K562 (cell line): ENCODE results near the gene TRIM40. TPM values are rescaled to one million over a fixed set of nuclear protein-coding genes. Genes with fewer than 3 reads are reported as not detected.
A peak's percentile ranks its signal among the peaks of the same experiment; 100 is the strongest.

ENCODE experiments used
- CBFB ChIP-seq: sonication (generic); formaldehyde crosslinking; IDR thresholded peaks from 2 replicates; pipeline ENCODE4 v1.4.0; 2020; ENCODE audit warnings: mild to moderate bottlenecking, missing genetic modification reagents
- EGR1 ChIP-seq: fragments of 450-650 bp; conservative IDR thresholded peaks from 2 replicates; pipeline ENCODE4 v1.6.1; 2017; ENCODE audit warnings: mild to moderate bottlenecking
- EZH2 ChIP-seq: IDR thresholded peaks from 2 replicates; pipeline ENCODE4 v1.6.1; 2012; ENCODE audit warnings: low read depth, mild to moderate bottlenecking, inconsistent platforms, low read length, borderline replicate concordance
- FIP1L1 ChIP-seq: fragments of 200-400 bp; formaldehyde crosslinking; IDR thresholded peaks from 2 replicates; pipeline ENCODE4 v1.6.1; 2018; ENCODE audit warnings: mild to moderate bottlenecking, low read depth, low read length; ENCODE audit not compliant: poor library complexity, severe bottlenecking
- HLTF ChIP-seq: fragments of 450-650 bp; IDR thresholded peaks from 2 replicates; pipeline ENCODE4 v1.6.1; 2016
- HNRNPH1 ChIP-seq: fragments of 200-400 bp; formaldehyde crosslinking; optimal IDR thresholded peaks from 2 replicates; pipeline ENCODE3; 2017; ENCODE audit warnings: low read depth, mild to moderate bottlenecking, low read length, moderate library complexity
- KLF6 ChIP-seq: fragments of 250-450 bp; sonication (Bioruptor Pico); IDR thresholded peaks from 2 replicates; pipeline ENCODE4 v1.4.0; 2020; ENCODE audit warnings: mild to moderate bottlenecking, moderate library complexity, borderline replicate concordance
- L3MBTL2 ChIP-seq: fragments of 450-650 bp; IDR thresholded peaks from 2 replicates; pipeline ENCODE4 v1.6.1; 2016; ENCODE audit warnings: mild to moderate bottlenecking, moderate library complexity
- MAFK ChIP-seq: IDR thresholded peaks from 2 replicates; pipeline ENCODE4 v1.6.1; 2011; ENCODE audit warnings: low read length, improper control_type of control experiment
- MCM3 ChIP-seq: fragments of 450-650 bp; IDR thresholded peaks from 2 replicates; pipeline ENCODE4 v1.6.1; 2016
- MECOM ChIP-seq: fragments of 250-450 bp; sonication (Bioruptor Pico); IDR thresholded peaks from 2 replicates; pipeline ENCODE4 v1.8.0; 2022; ENCODE audit warnings: inconsistent platforms
- MYBL2 ChIP-seq, 2 experiments: fragments of 450-650 bp in 1 of 2; sonication (generic) in 1 of 2; formaldehyde crosslinking in 1 of 2; IDR thresholded peaks; 2 replicates each; pipeline versions ENCODE4 v1.6.1 to v1.8.1; 2017 to 2022; ENCODE audit warnings: borderline replicate concordance in 1 of 2, inconsistent platforms in 1 of 2, low read depth in 1 of 2, mild to moderate bottlenecking in 1 of 2, missing genetic modification reagents in 1 of 2, moderate library complexity in 1 of 2
- NCOA1 ChIP-seq: fragments of 450-650 bp; IDR thresholded peaks from 2 replicates; pipeline ENCODE4 v1.6.1; 2016; ENCODE audit warnings: low read depth
- NCOA6 ChIP-seq: fragments of 450-650 bp; IDR thresholded peaks from 2 replicates; pipeline ENCODE4 v1.6.1; 2017; ENCODE audit warnings: mild to moderate bottlenecking
- POLR2AphosphoS5 ChIP-seq: IDR thresholded peaks from 2 replicates; pipeline ENCODE4 v1.6.1; 2011; ENCODE audit warnings: mild to moderate bottlenecking, low read depth, low read length, moderate library complexity; ENCODE audit not compliant: control insufficient read depth, insufficient read depth
- TEAD1 ChIP-seq, 2 experiments: fragments of 450-650 bp in 1 of 2; sonication (generic) in 1 of 2; formaldehyde crosslinking; IDR thresholded peaks; 2 replicates each; pipeline versions ENCODE4 v1.4.0 to v1.8.0; 2020 to 2022; ENCODE audit warnings: mild to moderate bottlenecking in 2 of 2, missing genetic modification reagents in 1 of 2
- XRCC3 ChIP-seq: fragments of 450-650 bp; IDR thresholded peaks from 2 replicates; pipeline ENCODE4 v1.6.1; 2017; ENCODE audit warnings: mild to moderate bottlenecking, moderate library complexity
- XRCC4 ChIP-seq: IDR thresholded peaks from one replicate; pipeline ENCODE4 v1.6.1; 2011; ENCODE audit not compliant: insufficient read depth, insufficient read length; ENCODE audit errors: extremely low read depth
- ZBTB7A ChIP-seq: IDR thresholded peaks from 2 replicates; pipeline ENCODE4 v1.6.1; 2011; ENCODE audit warnings: low read depth, mild to moderate bottlenecking, low read length, moderate library complexity, borderline replicate concordance; ENCODE audit not compliant: control insufficient read depth
- ZMIZ1 ChIP-seq, 2 experiments: fragments of 150-350 bp in 1 of 2; IDR thresholded peaks; 2 replicates each; pipeline ENCODE4 v1.6.1; 2012 to 2016; ENCODE audit warnings: low read depth in 2 of 2, low read length in 2 of 2, mild to moderate bottlenecking in 1 of 2, moderate library complexity in 1 of 2
- ZNF436 ChIP-seq: fragments of 250-450, 450-650 bp; sonication (Bioruptor Pico); formaldehyde crosslinking; IDR thresholded peaks from 2 replicates; pipeline ENCODE4 v1.7.0; 2020; ENCODE audit warnings: mild to moderate bottlenecking
- ZNF449 ChIP-seq: fragments of 250-450 bp; sonication (Bioruptor Pico); IDR thresholded peaks from 2 replicates; pipeline ENCODE4 v1.8.0; 2022; ENCODE audit warnings: moderate library complexity, mild to moderate bottlenecking, inconsistent platforms
- ZNF717 ChIP-seq: fragments of 250-450 bp; sonication (Bioruptor Pico); IDR thresholded peaks from 2 replicates; pipeline ENCODE4 v1.5.0; 2021
- ZNF766 ChIP-seq: fragments of 200-800 bp; sonication (Bioruptor generic); conservative IDR thresholded peaks from 2 replicates; pipeline ENCODE4 v1.6.1; 2016; ENCODE audit warnings: missing genetic modification characterization, missing compliant biosample characterization
- polyA plus RNA-seq, 8 experiments: library from polyadenylated mRNA; depleted of rRNA in 4 of 8; stranded (reverse) in 5 of 8; unstranded in 3 of 8; fragments of >200 nt; fragmentation: Nextera tagmentation in 2 of 8; fragmentation: Illumina TruSeq in 1 of 8; extraction: Ambion mirVana in 2 of 8; extraction: Trizol in 1 of 8; gene quantifications; 2 replicates each; pipeline versions ENCODE4 v1.2.1 to v1.2.3, GENCODE V29; 2011 to 2014; ENCODE audit warnings: inconsistent platforms in 1 of 8, missing spikeins in 1 of 8
- total RNA-seq, 7 experiments: library from RNA; depleted of rRNA in 6 of 7; stranded (reverse); fragments of >200 nt in 6 of 7; fragmentation: Illumina TruSeq in 2 of 7; extraction: Trizol in 2 of 7; gene quantifications; 2 replicates each; pipeline versions ENCODE4 v1.2.1 to v1.2.3, GENCODE V29; 2011 to 2021; ENCODE audit warnings: low replicate concordance in 1 of 7

Gene TRIM40
- total and polyA plus RNA-seq, 9 of the 15 experiments (the other 6 are each of a cell fraction or from before 2014, with no cell fraction given), result 0.04 to 0.08 TPM; not detected in 7

- TF ChIP-seq XRCC3 (no peak), NCOA1 (no peak), L3MBTL2 (no peak), NCOA6 (no peak), MYBL2 (IDR thresholded peaks at IDR 0.05; ENCODE audit: low read depth) (no peak), MYBL2 (CRISPR knock-in tag; IDR thresholded peaks at IDR 0.05; ENCODE audit: borderline replicate concordance) (no peak), KLF6 (no peak), CBFB (CRISPR knock-in tag) (no peak), MCM3 (no peak), EZH2 (no peak), ZBTB7A (no peak), FIP1L1 (no peak), XRCC4 (no peak), POLR2AphosphoS5 (no peak), ZNF766 (CRISPR knock-in tag) (no peak), ZNF436 (CRISPR knock-in tag) (no peak), MAFK (no peak), MECOM (CRISPR knock-in tag) (no peak), ZNF717 (CRISPR knock-in tag) (no peak), ZNF449 (CRISPR knock-in tag) (no peak), ZMIZ1 (IDR thresholded peaks at IDR 0.05; ENCODE audit: low read depth in 2 of 2, low read length in 2 of 2) (no peak), TEAD1 (CRISPR knock-in tag; IDR thresholded peaks at IDR 0.05) (0 out of 4 replicates have a peak, but pooled peaks of 1 of the 2 experiments have one; percentile 36), EGR1 (no peak), HNRNPH1 (no peak), HLTF (no peak)
These were observed 37.8 kb upstream of the TRIM40 start (continued) for GRCh38 chr6:30097902-30098768.
